Peyer's patch (tissue), 4 donors: ENCODE results near the gene GLI2. TPM values are rescaled to one million over a fixed set of nuclear protein-coding genes. Genes with fewer than 3 reads are reported as not detected.

Source experiments
- DNase-seq, 3 donors: peaks; one replicate each; pipeline ENCODE4 v3.0.0-alpha.2; 2017 to 2019
- H3K27ac ChIP-seq, 4 donors: fragments of 200-600 bp; sonication (generic); one replicate each; pipeline ENCODE4 v1.5.1; 2016 to 2019
- H3K27me3 ChIP-seq, 2 donors: fragments of 200-600 bp; sonication (generic); one replicate each; pipeline ENCODE4 v1.5.1; 2019
- H3K36me3 ChIP-seq, 3 donors: fragments of 200-600 bp; sonication (generic); one replicate each; pipeline ENCODE4 v1.5.1; 2016 to 2019
- H3K4me1 ChIP-seq, 4 donors: fragments of 200-600 bp; sonication (generic); one replicate each; pipeline ENCODE4 v1.5.1; 2016 to 2019
- H3K4me3 ChIP-seq, 4 donors: fragments of 200-600 bp; sonication (generic); 1 replicate in 3 of 4; 2 replicates in 1 of 4; pipeline ENCODE4 v1.5.1; 2016 to 2019; ENCODE audit warnings: mild to moderate bottlenecking in 1 of 4
- H3K9me3 ChIP-seq, 4 donors: fragments of 200-600 bp; sonication (generic); one replicate each; pipeline ENCODE4 v1.5.1; 2016 to 2019; ENCODE audit warnings: mild to moderate bottlenecking in 1 of 4
- CTCF ChIP-seq, 6 experiments: fragments of 450-650 bp in 4 of 6; fragments of 200-600 bp in 2 of 6; sonication (generic) in 1 of 6; IDR thresholded peaks; one replicate each; pipeline ENCODE4 v1.5.1; 2017 to 2019; ENCODE audit warnings: antibody characterized with exemption in 6 of 6, mild to moderate bottlenecking in 3 of 6, moderate library complexity in 1 of 6
- POLR2A ChIP-seq, 2 donors: fragments of 450-650 bp; IDR thresholded peaks; one replicate each; pipeline ENCODE4 v1.5.1; 2017; ENCODE audit warnings: antibody characterized with exemption in 2 of 2, mild to moderate bottlenecking in 2 of 2, moderate library complexity in 2 of 2
- total RNA-seq, 4 donors: library from RNA; depleted of rRNA; stranded (reverse); fragments of >200 nt; gene quantifications; one replicate each; pipeline ENCODE4 v1.1.0, GENCODE V29; 2016

GLI2 gene
- 1 to 10 TPM in 1 of 4 donors, under 1 TPM in 3; 0.18 to 5.8 (median 0.94) TPM for total RNA-seq

GRCh38 chr2:120735746-120736170 lies at the start of gene GLI2:
GLI2 (plus strand) TSS chr2:120735868; CDS start chr2:120797321, 61,453 bp downstream.
- Histone ChIP-seq H3K27ac (peak within 1 kb of the TSS; percentile 16 to 81 (median 70)), H3K27me3 (peaks cover 0 to 16% of the 10 kb centered on the region in 2 donors), H3K36me3 (no peaks in the 10 kb centered on the region), H3K4me3 (peak within 1 kb of the TSS; percentile 22 to 51 (median 39)), H3K4me1 (peaks cover 0 to 23% (median 0%) of the 10 kb centered on the region in 4 donors), H3K9me3 (no peaks in the 10 kb centered on the region)
- no peak for TF ChIP-seq POLR2A (IDR thresholded peaks at IDR 0.05)
- TF ChIP-seq CTCF (IDR thresholded peaks at IDR 0.05) = peak in 4 of 6 experiments; percentile 25 to 44 (median 36)
- peak in 2 of 3 donors; percentile 53 to 65 for DNase-seq

GRCh38 chr2:120685974-120686297 lies 49.7 kb upstream of the GLI2 start:
- H3K27me3 ChIP-seq = no peaks in the 10 kb centered on the region
- no peaks in the 10 kb centered on the region for H3K36me3 ChIP-seq
- H3K4me3 ChIP-seq = no peak overlapping the region
- no peak for DNase-seq
- no peaks in the 10 kb centered on the region for H3K4me1 ChIP-seq
- no peaks in the 10 kb centered on the region for H3K9me3 ChIP-seq
- H3K27ac ChIP-seq = no peak overlapping the region
- no peak for TF ChIP-seq CTCF (IDR thresholded peaks at IDR 0.05)
- TF ChIP-seq POLR2A (IDR thresholded peaks at IDR 0.05) = no peak

GRCh38 chr2:120686511-120687168 lies 49.0 kb upstream of the GLI2 start:
- no peaks in the 10 kb centered on the region for H3K4me1 ChIP-seq
- no peak overlapping the region for H3K27ac ChIP-seq
- H3K36me3 ChIP-seq = no peaks in the 10 kb centered on the region
- no peaks in the 10 kb centered on the region for H3K9me3 ChIP-seq
- H3K27me3 ChIP-seq = no peaks in the 10 kb centered on the region
- H3K4me3 ChIP-seq = no peak overlapping the region
- TF ChIP-seq CTCF (IDR thresholded peaks at IDR 0.05) (peak in 1 of 6 experiments; percentile 13), POLR2A (IDR thresholded peaks at IDR 0.05) (no peak)
- no peak for DNase-seq

GRCh38 chr2:120687210-120687609 lies 48.5 kb upstream of the GLI2 start:
- no peak overlapping the region for H3K27ac ChIP-seq
- DNase-seq = no peak
- H3K27me3 ChIP-seq = no peaks in the 10 kb centered on the region
- no peak overlapping the region for H3K4me3 ChIP-seq
- no peaks in the 10 kb centered on the region for H3K4me1 ChIP-seq
- no peaks in the 10 kb centered on the region for H3K36me3 ChIP-seq
- H3K9me3 ChIP-seq = no peaks in the 10 kb centered on the region
- TF ChIP-seq POLR2A (IDR thresholded peaks at IDR 0.05) (no peak), CTCF (IDR thresholded peaks at IDR 0.05) (no peak)

GRCh38 chr2:120690521-120690920 lies 45.1 kb upstream of the GLI2 start:
- TF ChIP-seq POLR2A (IDR thresholded peaks at IDR 0.05) (no peak), CTCF (IDR thresholded peaks at IDR 0.05) (no peak)
- no peak for DNase-seq
- no peaks in the 10 kb centered on the region for H3K36me3 ChIP-seq
- no peaks in the 10 kb centered on the region for H3K27me3 ChIP-seq
- no peak overlapping the region for H3K4me3 ChIP-seq
- no peaks in the 10 kb centered on the region for H3K4me1 ChIP-seq
- H3K9me3 ChIP-seq = no peaks in the 10 kb centered on the region
- H3K27ac ChIP-seq = no peak overlapping the region
